Activated T-cell treated with anti-CD3 and anti-CD28 coated beads, Interleukin-2, amount 50 U/mL, for 72 hours (primary cell): ENCODE data around the gene MMUT. TPM values are rescaled to one million over a fixed set of nuclear protein-coding genes. Genes with fewer than 3 reads are reported as not detected.
"Not testable (repeated sequence)": the region's sequence is repeated elsewhere in the genome, so short reads cannot be mapped to it uniquely, and the experiment has no call there.

Experiments
- ATAC-seq, 2 donors: fragments of 150-1000 bp; cut with Tn5 transposase; replicated peaks in 1 of 2; 2 replicates each; pipeline ENCODE4 v1.10.0; 2021; ENCODE audit warnings: moderate library complexity in 2 of 2, mild to moderate bottlenecking in 1 of 2
- DNase-seq, 2 donors: peaks; one replicate each; pipeline ENCODE4 v3.0.0; 2021 to 2022; ENCODE audit warnings: mixed read lengths in 1 of 2
- H3K27ac Mint-ChIP-seq: one replicate; pipeline ENCODE4 v1.8.0; 2022; ENCODE audit warnings: mild to moderate bottlenecking, moderate library complexity, mixed read lengths
- H3K27me3 Mint-ChIP-seq: one replicate; pipeline ENCODE4 v1.8.0; 2022; ENCODE audit warnings: low read depth, mixed read lengths
- H3K36me3 Mint-ChIP-seq, 2 donors: one replicate each; pipeline ENCODE4 v1.8.0; 2022; ENCODE audit warnings: mixed read lengths in 2 of 2, mild to moderate bottlenecking in 1 of 2; ENCODE audit not compliant: insufficient read depth in 2 of 2
- H3K4me1 Mint-ChIP-seq: one replicate; pipeline ENCODE4 v1.8.0; 2022; ENCODE audit warnings: low read depth, mixed read lengths
- H3K4me3 Mint-ChIP-seq, 2 donors: one replicate each; pipeline ENCODE4 v1.8.0; 2022; ENCODE audit warnings: mild to moderate bottlenecking in 2 of 2, mixed read lengths in 2 of 2, moderate library complexity in 2 of 2
- H3K9me3 Mint-ChIP-seq, 2 donors: one replicate each; pipeline ENCODE4 v1.8.0; 2022; ENCODE audit warnings: mixed read lengths in 2 of 2
- total RNA-seq, 2 donors: library from RNA; stranded (reverse); gene quantifications; one replicate each; pipeline ENCODE4 v1.2.3, GENCODE V29; 2022

Gene MMUT
- total RNA-seq = 10 to 100 TPM; 14.8 to 15.2 TPM

GRCh38 chr6:49462927-49463611, at the start of gene MMUT, which contains the start of gene CENPQ:
TSS of gene MMUT (minus strand) at chr6:49463253. CDS start at chr6:49459466, 3,787 bp downstream.
TSS of gene CENPQ (plus strand) at chr6:49463370. CDS start at chr6:49470177, 6,807 bp downstream.
- peak within 1 kb of the TSS; percentile 96 to 99 for H3K4me3 Mint-ChIP-seq
- peaks cover 44% of the 10 kb centered on the region for H3K4me1 Mint-ChIP-seq
- H3K36me3 Mint-ChIP-seq = peaks cover 0 to 5% of the 10 kb centered on the region in 2 donors
- H3K27ac Mint-ChIP-seq = peak within 1 kb of the TSS; percentile 95
- DNase-seq (peak; percentile 92 to 93), ATAC-seq (peak; percentile 99)
- H3K27me3 Mint-ChIP-seq = no peaks in the 10 kb centered on the region
- H3K9me3 Mint-ChIP-seq = no peaks in the 10 kb centered on the region

DNA sequence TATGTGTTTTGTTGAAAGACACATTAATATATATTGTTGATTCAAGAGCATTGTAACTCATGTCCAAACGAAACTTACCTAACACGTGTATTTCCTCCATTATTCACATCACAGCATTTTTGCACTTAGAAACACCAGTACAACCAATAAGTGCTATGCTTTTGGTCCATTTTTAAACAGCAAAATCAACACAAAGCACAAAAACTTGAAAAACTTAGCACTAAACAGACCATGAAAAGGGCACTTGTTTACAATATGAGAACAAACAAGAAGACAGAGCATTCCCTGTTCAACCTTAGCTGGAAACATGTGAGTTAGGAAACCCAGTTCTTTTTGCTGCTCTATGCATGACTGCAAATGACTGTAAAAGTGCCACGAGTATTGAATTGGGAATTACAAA, 46.3 kb upstream of the MMUT start:
- DNase-seq (no peak), ATAC-seq (no peak)
- Mint-ChIP-seq H3K4me3 (no peak overlapping the region), H3K4me1 (no peaks in the 10 kb centered on the region), H3K27ac (no peak overlapping the region), H3K27me3 (peaks cover 27% of the 10 kb centered on the region), H3K9me3 (no peaks in the 10 kb centered on the region), H3K36me3 (no peaks in the 10 kb centered on the region)

DNA sequence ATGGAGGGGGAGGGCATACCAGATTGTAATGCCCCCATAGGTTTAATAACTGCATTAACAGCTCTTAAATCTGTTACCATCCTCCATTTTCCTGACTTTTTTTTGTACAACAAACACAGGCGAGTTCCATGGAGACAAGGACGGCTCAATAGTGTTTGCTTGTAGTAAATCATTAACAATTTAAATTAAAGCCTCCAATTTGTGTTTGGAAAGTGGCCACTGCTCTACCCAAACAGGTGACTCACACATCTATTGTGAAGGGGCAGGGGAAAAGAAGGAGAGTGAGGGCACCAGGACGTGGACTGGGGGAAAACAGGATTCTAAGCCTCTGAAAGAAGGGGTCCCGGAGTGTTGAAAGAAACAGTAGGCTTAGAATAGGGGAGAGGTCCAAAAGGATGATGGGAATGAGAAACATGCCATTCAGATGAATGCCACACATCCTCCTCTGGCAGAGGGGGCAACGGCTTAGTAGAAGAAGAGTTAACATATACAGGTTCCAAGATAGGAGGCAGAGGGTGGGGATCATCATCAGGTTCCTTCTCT, 43.6 kb upstream of the MMUT start:
- ATAC-seq = no peak
- no peaks in the 10 kb centered on the region for H3K9me3 Mint-ChIP-seq
- no peak for DNase-seq
- H3K4me1 Mint-ChIP-seq = no peaks in the 10 kb centered on the region
- H3K27ac Mint-ChIP-seq = no peak overlapping the region
- H3K36me3 Mint-ChIP-seq = no peaks in the 10 kb centered on the region
- H3K4me3 Mint-ChIP-seq = no peak overlapping the region
- peaks cover 20% of the 10 kb centered on the region for H3K27me3 Mint-ChIP-seq

- Mint-ChIP-seq H3K4me1 (no peaks in the 10 kb centered on the region), H3K27me3 (peaks cover 20% of the 10 kb centered on the region), H3K4me3 (no peak overlapping the region), H3K9me3 (no peaks in the 10 kb centered on the region), H3K36me3 (no peaks in the 10 kb centered on the region), H3K27ac (no peak overlapping the region)
- no peak for ATAC-seq
- no peak for DNase-seq
Observed at GRCh38 chr6:49504666-49505065, 41.6 kb upstream of the MMUT start.

- DNase-seq = no peak
- Mint-ChIP-seq H3K4me1 (no peaks in the 10 kb centered on the region), H3K4me3 (no peak within 1 kb of the TSS), H3K9me3 (no peaks in the 10 kb centered on the region), H3K27me3 (peaks cover 6% of the 10 kb centered on the region), H3K27ac (no peak within 1 kb of the TSS), H3K36me3 (no peaks in the 10 kb centered on the region)
- ATAC-seq = no peak
Observed at GRCh38 chr6:49499623-49500022, 36.6 kb upstream of the MMUT start, which contains the start of gene GLYATL3. TSS of gene GLYATL3 (plus strand) at chr6:49499923. CDS start at chr6:49511991, 12,068 bp downstream.

GRCh38 chr6:49499126-49499525, 36.1 kb upstream of the MMUT start:
- no peaks in the 10 kb centered on the region for H3K9me3 Mint-ChIP-seq
- H3K27ac Mint-ChIP-seq = no peak overlapping the region
- H3K36me3 Mint-ChIP-seq = no peaks in the 10 kb centered on the region
- no peaks in the 10 kb centered on the region for H3K4me1 Mint-ChIP-seq
- ATAC-seq (no peak), DNase-seq (no peak)
- peaks cover 6% of the 10 kb centered on the region for H3K27me3 Mint-ChIP-seq
- H3K4me3 Mint-ChIP-seq = no peak overlapping the region

DNA sequence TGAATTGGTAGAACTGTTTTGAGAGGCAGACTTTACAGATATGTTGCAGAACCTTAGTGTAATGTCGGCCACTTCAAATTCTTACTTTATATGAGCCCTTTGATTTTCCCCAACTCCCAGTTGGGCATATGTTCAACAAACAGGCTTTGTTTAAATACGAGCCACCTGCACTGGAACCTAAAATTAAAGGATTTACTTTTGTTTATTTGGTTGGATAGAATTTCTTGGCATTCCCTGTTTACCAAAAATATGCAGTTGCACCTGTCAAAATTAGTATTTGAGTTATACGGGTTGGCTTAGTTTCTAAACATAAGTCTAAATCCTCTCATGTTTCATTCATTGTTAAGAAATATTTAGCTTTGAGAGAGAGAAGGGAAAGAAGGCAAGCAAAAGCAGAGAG, 34.3 kb upstream of the MMUT start:
- H3K9me3 Mint-ChIP-seq = no peaks in the 10 kb centered on the region
- H3K36me3 Mint-ChIP-seq = peaks cover 0 to 3% of the 10 kb centered on the region in 2 donors
- H3K4me3 Mint-ChIP-seq = no peak overlapping the region
- no peaks in the 10 kb centered on the region for H3K4me1 Mint-ChIP-seq
- no peak for ATAC-seq
- no peak overlapping the region for H3K27ac Mint-ChIP-seq
- DNase-seq = no peak
- H3K27me3 Mint-ChIP-seq = no peaks in the 10 kb centered on the region

- Mint-ChIP-seq H3K4me3 (no peak overlapping the region), H3K27ac (no peak overlapping the region), H3K27me3 (no peaks in the 10 kb centered on the region), H3K4me1 (no peaks in the 10 kb centered on the region), H3K36me3 (peaks cover 6 to 26% of the 10 kb centered on the region in 2 donors), H3K9me3 (no peaks in the 10 kb centered on the region)
- ATAC-seq (no peak), DNase-seq (no peak)
Observed at GRCh38 chr6:49490633-49491032, 27.6 kb upstream of the MMUT start.

- H3K9me3 Mint-ChIP-seq, DNase-seq, ATAC-seq, H3K4me1 Mint-ChIP-seq, H3K27ac Mint-ChIP-seq, H3K4me3 Mint-ChIP-seq, H3K27me3 Mint-ChIP-seq: not testable (repeated sequence)
- H3K36me3 Mint-ChIP-seq = peaks cover 5 to 19% of the 10 kb centered on the region in 2 donors
Observed at GRCh38 chr6:49483380-49483779, 20.3 kb upstream of the MMUT start.

DNA sequence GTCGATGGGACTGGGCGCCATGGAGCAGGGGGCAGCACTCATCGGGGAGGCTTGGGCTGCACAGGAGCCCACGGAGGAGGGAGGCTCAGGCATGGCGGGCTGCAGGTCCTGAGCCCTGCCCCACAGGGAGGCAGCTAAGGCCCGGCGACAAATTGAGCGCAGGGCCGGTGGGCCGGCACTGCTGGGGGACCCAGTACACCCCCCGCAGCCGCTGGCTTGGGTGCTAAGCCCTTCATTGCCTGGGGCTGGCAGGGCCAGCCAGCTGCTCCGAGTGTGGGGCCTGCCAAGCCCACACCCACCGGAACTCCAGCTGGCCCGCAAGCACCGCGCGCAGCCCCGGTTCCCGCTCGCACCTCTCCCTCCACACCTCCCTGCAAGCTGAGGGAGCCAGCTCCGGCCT, 18.8 kb upstream of the MMUT start:
- H3K36me3 Mint-ChIP-seq = peaks cover 5 to 15% of the 10 kb centered on the region in 2 donors
- ATAC-seq, H3K4me1 Mint-ChIP-seq, H3K4me3 Mint-ChIP-seq, H3K9me3 Mint-ChIP-seq, H3K27me3 Mint-ChIP-seq, DNase-seq, H3K27ac Mint-ChIP-seq: not testable (repeated sequence)

GRCh38 chr6:49479308-49479970, 16.4 kb upstream of the MMUT start:
- H3K27ac Mint-ChIP-seq = no peak overlapping the region
- no peaks in the 10 kb centered on the region for H3K27me3 Mint-ChIP-seq
- peaks cover 9 to 14% of the 10 kb centered on the region in 2 donors for H3K36me3 Mint-ChIP-seq
- no peak overlapping the region for H3K4me3 Mint-ChIP-seq
- no peak for ATAC-seq
- H3K4me1 Mint-ChIP-seq = no peaks in the 10 kb centered on the region
- DNase-seq = no peak
- H3K9me3 Mint-ChIP-seq = no peaks in the 10 kb centered on the region

DNA sequence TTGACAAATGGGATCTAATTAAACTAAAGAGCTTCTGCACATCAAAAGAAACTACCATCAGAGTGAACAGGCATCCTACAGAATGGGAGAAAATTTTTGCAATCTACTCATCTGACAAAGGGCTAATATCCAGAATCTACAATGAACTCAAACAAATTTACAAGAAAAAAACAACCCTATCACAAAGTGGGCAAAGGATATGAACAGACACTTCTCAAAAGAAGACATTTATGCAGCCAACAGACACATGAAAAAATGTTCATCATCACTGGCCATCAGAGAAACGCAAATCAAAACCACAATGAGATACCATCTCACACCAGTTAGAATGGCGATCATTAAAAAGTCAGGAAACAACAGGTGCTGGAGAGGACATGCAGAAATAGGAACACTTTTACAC, 13.5 kb upstream of the MMUT start:
- H3K27me3 Mint-ChIP-seq, H3K4me3 Mint-ChIP-seq, ATAC-seq, H3K4me1 Mint-ChIP-seq, DNase-seq, H3K27ac Mint-ChIP-seq, H3K9me3 Mint-ChIP-seq: not testable (repeated sequence)
- H3K36me3 Mint-ChIP-seq = peaks cover 12 to 38% of the 10 kb centered on the region in 2 donors

GRCh38 chr6:49468042-49468441, 5.0 kb upstream of the MMUT start:
- ATAC-seq = no peak
- H3K4me1 Mint-ChIP-seq = peaks cover 38% of the 10 kb centered on the region
- H3K27me3 Mint-ChIP-seq = no peaks in the 10 kb centered on the region
- no peak for DNase-seq
- no peaks in the 10 kb centered on the region for H3K9me3 Mint-ChIP-seq
- H3K4me3 Mint-ChIP-seq = no peak overlapping the region
- no peak overlapping the region for H3K27ac Mint-ChIP-seq
- peaks cover 3 to 13% of the 10 kb centered on the region in 2 donors for H3K36me3 Mint-ChIP-seq
